ENCODE measurements around the gene SIAE. TPM values are rescaled to one million over a fixed set of nuclear protein-coding genes. Genes with fewer than 3 reads are reported as not detected.
A peak's percentile ranks its signal among the peaks of the same experiment; 100 is the strongest.

Gene SIAE
- total and polyA plus RNA-seq, 8 donors: 1.2 to 22.6 (median 10.2) TPM

DNA sequence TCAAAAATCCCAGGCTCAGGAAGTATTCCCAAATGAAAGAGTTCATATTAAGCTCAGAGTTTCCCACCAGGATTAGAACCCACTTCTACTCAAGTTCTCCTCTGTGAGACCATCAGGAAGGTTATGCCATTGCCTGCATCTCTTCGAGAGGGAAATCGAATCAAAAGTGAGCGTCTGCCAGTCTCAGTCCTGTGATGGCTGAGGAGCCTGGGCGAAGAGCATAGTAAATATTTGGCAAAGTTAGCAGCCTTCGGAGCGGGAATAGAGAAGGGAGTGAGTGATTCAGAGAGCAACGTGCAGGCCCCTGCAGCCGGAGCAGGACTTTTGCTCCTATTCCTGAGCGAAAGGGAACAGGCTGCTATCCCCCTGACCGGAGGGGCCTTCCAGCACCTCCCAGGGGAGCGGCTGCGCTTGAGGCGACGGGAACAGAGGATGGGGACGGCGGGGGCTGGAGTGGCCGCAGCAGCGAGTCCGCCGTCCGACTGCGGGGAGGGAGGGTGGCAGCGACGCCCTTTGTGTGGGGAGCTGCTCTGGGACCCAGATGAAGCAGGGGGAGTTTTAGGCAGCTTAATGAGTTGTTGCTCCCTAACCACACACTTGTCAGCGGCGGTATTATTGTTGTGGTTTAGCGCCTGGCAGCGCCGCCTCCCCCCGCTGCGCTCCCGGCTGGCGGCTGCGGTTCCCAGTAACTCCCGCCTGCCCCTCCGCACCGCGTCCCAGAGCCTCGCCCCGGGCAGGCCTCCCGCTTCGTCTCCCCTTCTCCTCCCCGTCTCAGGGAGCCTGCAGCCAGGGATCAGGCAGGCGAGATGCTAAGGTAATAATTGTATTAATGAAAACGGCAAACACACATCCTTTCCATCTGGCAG is 44.5 kb upstream of the SIAE start:
- H3K27me3 ChIP-seq: peaks cover 0 to 82% (median 31%) of the 10 kb centered on the region in 3 donors
- peak overlapping the region; percentile 36 to 57 (median 46) for H3K4me3 ChIP-seq
- TF ChIP-seq POLR2AphosphoS5 (IDR thresholded peaks at IDR 0.05) (no peak), POLR2A (IDR thresholded peaks at IDR 0.05) (no peak), EP300 (IDR thresholded peaks at IDR 0.05) (no peak)
- TF ChIP-seq, protein P1, sequence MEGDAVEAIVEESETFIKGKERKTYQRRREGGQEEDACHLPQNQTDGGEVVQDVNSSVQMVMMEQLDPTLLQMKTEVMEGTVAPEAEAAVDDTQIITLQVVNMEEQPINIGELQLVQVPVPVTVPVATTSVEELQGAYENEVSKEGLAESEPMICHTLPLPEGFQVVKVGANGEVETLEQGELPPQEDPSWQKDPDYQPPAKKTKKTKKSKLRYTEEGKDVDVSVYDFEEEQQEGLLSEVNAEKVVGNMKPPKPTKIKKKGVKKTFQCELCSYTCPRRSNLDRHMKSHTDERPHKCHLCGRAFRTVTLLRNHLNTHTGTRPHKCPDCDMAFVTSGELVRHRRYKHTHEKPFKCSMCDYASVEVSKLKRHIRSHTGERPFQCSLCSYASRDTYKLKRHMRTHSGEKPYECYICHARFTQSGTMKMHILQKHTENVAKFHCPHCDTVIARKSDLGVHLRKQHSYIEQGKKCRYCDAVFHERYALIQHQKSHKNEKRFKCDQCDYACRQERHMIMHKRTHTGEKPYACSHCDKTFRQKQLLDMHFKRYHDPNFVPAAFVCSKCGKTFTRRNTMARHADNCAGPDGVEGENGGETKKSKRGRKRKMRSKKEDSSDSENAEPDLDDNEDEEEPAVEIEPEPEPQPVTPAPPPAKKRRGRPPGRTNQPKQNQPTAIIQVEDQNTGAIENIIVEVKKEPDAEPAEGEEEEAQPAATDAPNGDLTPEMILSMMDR (IDR thresholded peaks at IDR 0.05): no peak
- peak in 1 of 2 donors; percentile 59 for DNase-seq
- H3K27ac ChIP-seq: peak overlapping the region in 1 of 5 donors; percentile 18
- H3K4me1 ChIP-seq: peaks cover 12 to 20% (median 16%) of the 10 kb centered on the region in 4 donors
- intact Hi-C loops (cut with DNase I; ENCODE audit: low total_unique reads): no loop called here
- no peaks in the 10 kb centered on the region for H3K36me3 ChIP-seq
- WGBS, 5 donors: 0 to 1% (median 1%) methylated on average over 35 to 45 of the region's 45 CpGs
- H3K9me3 ChIP-seq: no peaks in the 10 kb centered on the region

DNA sequence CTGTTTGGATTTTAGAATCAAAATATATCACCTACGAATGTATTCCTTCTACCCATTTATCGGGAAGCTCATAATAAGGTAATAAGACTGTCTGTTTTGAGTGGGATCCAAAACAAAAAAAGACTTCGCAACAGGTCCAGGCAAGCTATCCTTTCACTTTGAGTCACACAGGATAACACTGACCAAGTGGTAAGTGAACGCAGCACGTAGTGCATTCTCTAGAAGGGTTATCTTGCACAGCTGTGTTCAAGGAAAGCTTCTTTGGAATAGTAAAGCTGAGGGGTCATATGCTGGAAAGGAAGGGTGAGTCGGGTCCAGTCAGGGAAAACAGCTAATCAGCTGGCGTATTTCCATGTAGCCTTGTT is 43.9 kb upstream of the SIAE start:
- Histone ChIP-seq H3K27ac (peak overlapping the region in 1 of 5 donors; percentile 18), H3K9me3 (no peaks in the 10 kb centered on the region), H3K27me3 (peaks cover 0 to 78% (median 31%) of the 10 kb centered on the region in 3 donors), H3K36me3 (no peaks in the 10 kb centered on the region), H3K4me1 (peaks cover 12 to 20% (median 16%) of the 10 kb centered on the region in 4 donors), H3K4me3 (peak overlapping the region; percentile 36 to 57 (median 46))
- WGBS, 5 donors: 27 to 46% (median 36%) methylated on average over 7 of the region's 7 CpGs
- intact Hi-C loops (cut with DNase I; ENCODE audit: low total_unique reads): no loop called here
- TF ChIP-seq, protein P1 (IDR thresholded peaks at IDR 0.05): no peak
- no peak for TF ChIP-seq POLR2A (IDR thresholded peaks at IDR 0.05)
- TF ChIP-seq EP300 (IDR thresholded peaks at IDR 0.05): no peak
- TF ChIP-seq POLR2AphosphoS5 (IDR thresholded peaks at IDR 0.05): no peak
- DNase-seq: no peak

DNA sequence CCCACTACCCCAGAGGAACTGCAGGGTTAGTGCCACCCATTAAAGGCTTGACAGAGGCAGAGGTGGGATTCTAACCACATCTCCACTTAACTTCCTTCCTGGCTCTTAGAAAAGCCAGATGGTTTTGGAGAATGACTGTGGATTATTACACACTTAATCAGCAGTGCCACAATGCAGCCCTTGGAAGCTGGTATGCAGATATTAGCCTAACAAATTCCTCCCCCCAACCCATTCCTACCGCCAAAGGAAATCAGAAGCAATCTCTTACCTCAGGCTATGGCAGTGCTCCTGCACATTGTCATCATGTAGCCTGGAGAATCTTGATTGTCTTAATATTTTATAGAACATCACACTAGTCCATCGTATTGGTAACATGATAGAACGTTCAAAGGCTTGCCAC is 43.1 kb upstream of the SIAE start:
- H3K9me3 ChIP-seq: no peaks in the 10 kb centered on the region
- TF ChIP-seq EP300 (IDR thresholded peaks at IDR 0.05): no peak
- TF ChIP-seq POLR2A (IDR thresholded peaks at IDR 0.05): no peak
- TF ChIP-seq, protein P1 (IDR thresholded peaks at IDR 0.05): no peak
- no peak for TF ChIP-seq POLR2AphosphoS5 (IDR thresholded peaks at IDR 0.05)
- H3K27ac ChIP-seq: no peak overlapping the region
- no peaks in the 10 kb centered on the region for H3K36me3 ChIP-seq
- no peak for DNase-seq
- H3K4me1 ChIP-seq: peaks cover 12 to 20% (median 16%) of the 10 kb centered on the region in 4 donors
- intact Hi-C loops (cut with DNase I; ENCODE audit: low total_unique reads): no loop called here
- H3K4me3 ChIP-seq: no peak overlapping the region
- 55 to 78% (median 64%) methylated on average over 3 of the region's 3 CpGs for WGBS, 5 donors
- H3K27me3 ChIP-seq: peaks cover 0 to 72% (median 28%) of the 10 kb centered on the region in 3 donors

DNA sequence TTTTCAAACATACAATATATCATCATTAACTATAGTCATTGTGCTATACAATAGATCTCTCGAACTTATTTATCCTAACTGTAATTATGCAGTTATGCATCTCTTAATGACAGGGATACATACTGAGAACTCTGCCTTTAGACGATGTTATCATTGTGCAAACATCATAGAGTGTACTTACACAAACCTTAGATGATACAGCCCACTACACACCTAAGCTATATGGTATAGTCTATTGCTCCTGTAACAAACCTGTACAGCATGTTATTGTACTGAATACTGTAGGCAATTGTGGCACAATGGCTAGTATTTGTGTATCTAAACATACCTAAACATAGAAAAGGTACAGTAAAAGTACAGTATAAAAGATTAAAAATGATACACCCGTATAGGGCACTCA is 38.9 kb upstream of the SIAE start:
- Histone ChIP-seq H3K36me3 (no peaks in the 10 kb centered on the region), H3K27me3 (peaks cover 0 to 30% (median 4%) of the 10 kb centered on the region in 3 donors), H3K27ac (no peak overlapping the region), H3K4me3 (no peak overlapping the region), H3K4me1 (peaks cover under 1 to 4% (median 2%) of the 10 kb centered on the region in 4 donors), H3K9me3 (peaks cover 0 to 12% (median 11%) of the 10 kb centered on the region in 4 donors)
- no peak for DNase-seq
- TF ChIP-seq POLR2A (IDR thresholded peaks at IDR 0.05) (no peak), POLR2AphosphoS5 (IDR thresholded peaks at IDR 0.05) (no peak), EP300 (IDR thresholded peaks at IDR 0.05) (no peak)
- TF ChIP-seq, protein P1 (IDR thresholded peaks at IDR 0.05): no peak
- intact Hi-C loops (cut with DNase I; ENCODE audit: low total_unique reads): no loop called here
- 44 to 61% (median 54%) methylated on average over 3 of the region's 3 CpGs for WGBS, 5 donors

Measured in stomach (tissue), 9 donors.